ENCODE results near the gene RNF208. TPM values are rescaled to one million over a fixed set of nuclear protein-coding genes. Genes with fewer than 3 reads are reported as not detected.

Gene RNF208
- total and polyA plus RNA-seq, 2 donors (not counting 1 experiment from before 2014, with no cell fraction given): 0.14 to 0.33 TPM

DNA sequence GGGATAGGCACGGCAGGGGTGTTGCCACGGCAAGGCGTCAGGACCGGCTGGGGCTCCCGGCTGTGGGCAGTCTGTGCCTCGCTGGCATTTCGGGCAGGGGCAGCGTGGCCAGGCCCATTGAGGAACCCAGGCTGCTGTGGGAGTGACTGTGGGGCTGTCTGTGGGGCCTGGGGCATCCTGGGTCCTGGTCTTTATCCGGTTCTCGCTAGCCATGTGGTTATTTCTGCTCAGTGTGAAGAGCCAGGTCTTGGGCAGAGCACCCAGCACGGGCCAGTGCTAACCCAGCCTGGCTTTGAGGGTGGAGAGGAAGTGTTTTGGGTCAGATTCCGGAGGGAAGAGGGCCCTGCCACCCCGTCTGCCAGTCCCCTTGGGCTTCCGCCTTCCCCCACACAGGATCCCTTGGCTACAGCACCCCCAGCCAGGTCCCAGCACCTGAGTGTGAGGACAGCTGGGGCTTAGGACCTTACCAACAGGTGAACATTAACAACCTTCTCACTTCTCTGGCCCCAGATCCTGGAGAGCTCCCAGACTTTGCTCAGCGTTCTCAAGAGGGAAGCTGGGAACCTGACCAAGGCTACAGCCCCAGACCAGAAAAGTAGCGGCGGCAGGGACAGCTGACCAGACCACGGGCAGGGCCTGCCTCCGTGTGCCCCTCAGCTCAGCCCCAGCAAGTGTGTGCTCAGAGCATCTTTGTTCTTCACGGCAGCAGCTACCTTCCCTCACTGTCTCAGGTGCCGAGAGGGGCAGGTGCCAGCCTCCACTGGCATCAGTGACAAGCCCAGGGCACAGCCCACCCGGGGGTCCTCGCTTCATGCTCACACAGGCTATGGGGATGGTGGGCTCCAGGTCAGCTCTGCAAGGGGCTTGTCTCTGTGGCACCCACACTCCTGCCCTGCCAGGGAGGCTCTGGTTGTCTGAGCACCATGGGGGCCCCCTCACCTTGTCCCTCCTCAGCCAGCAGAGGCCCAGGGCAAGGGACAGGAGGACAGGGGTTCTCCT, 32.4 kb downstream of the RNF208 start:
- Histone ChIP-seq H3K79me2 (ENCODE audit: control insufficient read depth, insufficient read depth, low read length) (peaks cover 36% of the 10 kb centered on the region), H2AFZ (ENCODE audit: low read length) (no peak overlapping the region), H3K9ac (ENCODE audit: insufficient read depth, low read length) (peak overlapping the region; percentile 93)

GRCh38 chr9:137188490-137189296, 33.3 kb downstream of the RNF208 start, which contains the start of the genes ANAPC2 and SSNA1:
Gene ANAPC2 (minus strand): TSS chr9:137188560. CDS start chr9:137188532, 28 bp downstream.
Gene SSNA1 (plus strand): TSS chr9:137188676. CDS start chr9:137188727, 51 bp downstream.
- H3K79me2 ChIP-seq (ENCODE audit: control insufficient read depth, insufficient read depth, low read length): peaks cover 36% of the 10 kb centered on the region

More for the DNA sequence above, 32.4 kb downstream of the RNF208 start:
- Histone ChIP-seq H3K4me1 (ENCODE audit: control insufficient read depth, extremely low read depth, insufficient read depth, low read length) (peaks cover 19% of the 10 kb centered on the region), H3K4me3 (replicated peaks in 1 of 4; ENCODE audit: control extremely low read depth in 1 of 4, insufficient read depth in 1 of 4, low read depth in 3 of 4, low read length in 4 of 4) (peak overlapping the region; percentile 77 to 97 (median 96)), H3K27ac (ENCODE audit: insufficient read depth, low read length) (peak overlapping the region; percentile 92), H4K20me1 (ENCODE audit: control insufficient read depth, extremely low read depth, insufficient read depth, low read length) (no peaks in the 10 kb centered on the region), H3K4me2 (ENCODE audit: extremely low read depth, insufficient read depth, low read length) (peak overlapping the region; percentile 92), H3K36me3 (ENCODE audit: control insufficient read depth, insufficient read depth, low read length) (peaks cover 21% of the 10 kb centered on the region), H3K9me3 (ENCODE audit: control insufficient read depth, insufficient read depth, low read depth, low read length) (no peaks in the 10 kb centered on the region), H3K27me3 (ENCODE audit: control insufficient read depth, insufficient read depth, low read length) (no peaks in the 10 kb centered on the region)
- TF ChIP-seq EZH2 (IDR thresholded peaks at IDR 0.05; ENCODE audit: low read length, missing control alignments) (no peak), CTCF (conservative IDR thresholded peaks at IDR 0.05 in 1 of 2, IDR thresholded peaks at IDR 0.05 in 1 of 2; ENCODE audit: low read depth in 1 of 2, low read length in 2 of 2) (no peak)
- no peak for DNase-seq (ENCODE audit: low read depth in 2 of 2)

More at GRCh38 chr9:137188490-137189296, 33.3 kb downstream of the RNF208 start, which contains the start of the genes ANAPC2 and SSNA1:
- TF ChIP-seq CTCF (conservative IDR thresholded peaks at IDR 0.05 in 1 of 2, IDR thresholded peaks at IDR 0.05 in 1 of 2; ENCODE audit: low read depth in 1 of 2, low read length in 2 of 2) (peak; percentile 49 to 50), EZH2 (IDR thresholded peaks at IDR 0.05; ENCODE audit: low read length, missing control alignments) (no peak)
- Histone ChIP-seq H3K36me3 (ENCODE audit: control insufficient read depth, insufficient read depth, low read length) (peaks cover 26% of the 10 kb centered on the region), H4K20me1 (ENCODE audit: control insufficient read depth, extremely low read depth, insufficient read depth, low read length) (no peaks in the 10 kb centered on the region), H3K4me2 (ENCODE audit: extremely low read depth, insufficient read depth, low read length) (peak within 1 kb of the TSS; percentile 92), H3K4me3 (replicated peaks in 1 of 4; ENCODE audit: control extremely low read depth in 1 of 4, insufficient read depth in 1 of 4, low read depth in 3 of 4, low read length in 4 of 4) (peak within 1 kb of the TSS; percentile 77 to 97 (median 96)), H3K27ac (ENCODE audit: insufficient read depth, low read length) (peak within 1 kb of the TSS; percentile 92), H3K9me3 (ENCODE audit: control insufficient read depth, insufficient read depth, low read depth, low read length) (no peaks in the 10 kb centered on the region), H3K27me3 (ENCODE audit: control insufficient read depth, insufficient read depth, low read length) (no peaks in the 10 kb centered on the region), H2AFZ (ENCODE audit: low read length) (peak within 1 kb of the TSS; percentile 55), H3K9ac (ENCODE audit: insufficient read depth, low read length) (peak within 1 kb of the TSS; percentile 93), H3K4me1 (ENCODE audit: control insufficient read depth, extremely low read depth, insufficient read depth, low read length) (peaks cover 19% of the 10 kb centered on the region)
- peak; percentile 87 to 95 for DNase-seq (ENCODE audit: low read depth in 2 of 2)

All from fibroblast of lung (primary cell).